Measurements from ENCODE around the gene MKRN1.

GRCh38 chr7:140509789-140510188, 30.5 kb upstream of the MKRN1 start:
- TF ChIP-seq CTCF (IDR thresholded peaks at IDR 0.05) (no peak), ZFX (IDR thresholded peaks at IDR 0.05; ENCODE audit: borderline replicate concordance) (no peak)

Data from 22Rv1 (cell line).